Hematopoietic multipotent progenitor cell treated with erythropoietin and hydrocortisone succinate and interleukin-3 and kit ligand, for 4 days (in vitro differentiated cells): ENCODE data around the gene NR5A1.

Experiments
- DNase-seq: peaks from one replicate; pipeline ENCODE4 v3.0.0-alpha.2; 2015

The NR5A1 gene

GRCh38 chr9:124513376-124513994 is 6.3 kb upstream of the NR5A1 start:
- DNase-seq, result peak; percentile 83

GRCh38 chr9:124512806-124513204 is 5.6 kb upstream of the NR5A1 start:
- DNase-seq, result peak; percentile 91

- peak; percentile 95 for DNase-seq
These were observed 4.9 kb upstream of the NR5A1 start for GRCh38 chr9:124511891-124512805.

- DNase-seq, result peak; percentile 64
These were observed 4.2 kb upstream of the NR5A1 start for GRCh38 chr9:124511426-124511840.

GRCh38 chr9:124510650-124511425 is 3.6 kb upstream of the NR5A1 start:
- DNase-seq, result peak; percentile 39

- DNase-seq, result peak; percentile 51
These were observed 753 bp upstream of the NR5A1 start for GRCh38 chr9:124507880-124508423.

- DNase-seq, result no peak
These were observed 766 bp downstream of the NR5A1 start for GRCh38 chr9:124506433-124506832.

- DNase-seq, result no peak
These were observed 1.3 kb downstream of the NR5A1 start for GRCh38 chr9:124505901-124506346.

GRCh38 chr9:124505006-124505900 is 1.9 kb downstream of the NR5A1 start:
- DNase-seq, result no peak

GRCh38 chr9:124504530-124505005 is 2.6 kb downstream of the NR5A1 start:
- DNase-seq, result no peak

GRCh38 chr9:124503713-124504529 is 3.3 kb downstream of the NR5A1 start:
- DNase-seq, result no peak

- no peak for DNase-seq
These were observed 4.2 kb downstream of the NR5A1 start for GRCh38 chr9:124502711-124503702.

GRCh38 chr9:124501771-124502320 is 5.4 kb downstream of the NR5A1 start:
- DNase-seq, result no peak

- DNase-seq, result no peak
These were observed 6.2 kb downstream of the NR5A1 start for GRCh38 chr9:124500796-124501611.

- DNase-seq, result no peak
These were observed 7.0 kb downstream of the NR5A1 start for GRCh38 chr9:124500028-124500795.

GRCh38 chr9:124499216-124499615 is 8.0 kb downstream of the NR5A1 start:
- DNase-seq, result no peak

GRCh38 chr9:124498499-124499146 is 8.6 kb downstream of the NR5A1 start:
- no peak for DNase-seq
